H9 (cell line): ENCODE measurements around the gene UBE2V1. TPM values are rescaled to one million over a fixed set of nuclear protein-coding genes. Genes with fewer than 3 reads are reported as not detected.

Source experiments
- DNase-seq: peaks from one replicate; pipeline ENCODE4 v3.0.0-alpha.2; 2017
- H2AFZ ChIP-seq: one replicate; pipeline ENCODE4 v1.6.1; 2013; ENCODE audit warnings: mild to moderate bottlenecking, low read length, control low read depth, moderate library complexity
- H2AK5ac ChIP-seq: 2 replicates; pipeline ENCODE4 v1.6.1; 2013; ENCODE audit warnings: low read length, control low read depth, mixed read lengths; ENCODE audit not compliant: insufficient read length
- H2BK120ac ChIP-seq: one replicate; pipeline ENCODE4 v1.6.1; 2013; ENCODE audit warnings: low read depth, mild to moderate bottlenecking, low read length, control low read depth, inconsistent platforms; ENCODE audit not compliant: poor library complexity, severe bottlenecking
- H2BK12ac ChIP-seq: 2 replicates; pipeline ENCODE4 v1.6.1; 2013; ENCODE audit warnings: low read length, control low read depth, mixed read lengths, low read depth; ENCODE audit not compliant: insufficient read length
- H2BK15ac ChIP-seq: 2 replicates; pipeline ENCODE4 v1.6.1; 2013; ENCODE audit warnings: low read depth, low read length, control low read depth
- H2BK20ac ChIP-seq: one replicate; pipeline ENCODE4 v1.6.1; 2013; ENCODE audit warnings: low read depth, mild to moderate bottlenecking, low read length, control low read depth, inconsistent platforms; ENCODE audit not compliant: poor library complexity, severe bottlenecking
- H2BK5ac ChIP-seq: 2 replicates; pipeline ENCODE4 v1.6.1; 2013; ENCODE audit warnings: low read length, control low read depth, mixed read lengths; ENCODE audit not compliant: insufficient read length
- H3K14ac ChIP-seq: 2 replicates; pipeline ENCODE4 v1.6.1; 2013; ENCODE audit warnings: low read length, control low read depth; ENCODE audit not compliant: insufficient read depth
- H3K18ac ChIP-seq: 2 replicates; pipeline ENCODE4 v1.6.1; 2013; ENCODE audit warnings: low read depth, mild to moderate bottlenecking, mixed read lengths, low read length, control low read depth; ENCODE audit not compliant: insufficient read length
- H3K23ac ChIP-seq: 2 replicates; pipeline ENCODE4 v1.6.1; 2013; ENCODE audit warnings: low read length, control low read depth, mixed read lengths, low read depth; ENCODE audit not compliant: insufficient read length
- H3K23me2 ChIP-seq: 2 replicates; pipeline ENCODE4 v1.6.1; 2013; ENCODE audit warnings: low read depth, mild to moderate bottlenecking, mixed read lengths, low read length, control low read depth; ENCODE audit not compliant: insufficient read length, poor library complexity, severe bottlenecking
- H3K27ac ChIP-seq: 2 replicates; pipeline ENCODE4 v1.5.1; 2013; ENCODE audit warnings: low read length, control low read depth, mixed read lengths, low read depth; ENCODE audit not compliant: insufficient read length
- H3K27me3 ChIP-seq: 2 replicates; pipeline ENCODE4 v1.6.1; 2013; ENCODE audit warnings: low read length, control low read depth, inconsistent platforms; ENCODE audit not compliant: insufficient read depth
- H3K4ac ChIP-seq: 2 replicates; pipeline ENCODE4 v1.6.1; 2013; ENCODE audit warnings: low read depth, mild to moderate bottlenecking, control low read depth, inconsistent platforms, low read length, moderate library complexity
- H3K4me1 ChIP-seq: 2 replicates; pipeline ENCODE4 v1.6.1; 2013; ENCODE audit warnings: low read length, control low read depth, inconsistent platforms; ENCODE audit not compliant: insufficient read depth
- H3K4me2 ChIP-seq: 2 replicates; pipeline ENCODE4 v1.6.1; 2013; ENCODE audit warnings: low read length, control low read depth, mixed read lengths; ENCODE audit not compliant: insufficient read length, insufficient read depth
- H3K56ac ChIP-seq: 2 replicates; pipeline ENCODE4 v1.6.1; 2013; ENCODE audit warnings: low read depth, mild to moderate bottlenecking, mixed read lengths, low read length, control low read depth; ENCODE audit not compliant: insufficient read length
- H3K79me1 ChIP-seq: 2 replicates; pipeline ENCODE4 v1.6.1; 2013; ENCODE audit warnings: low read depth, mild to moderate bottlenecking, moderate library complexity, low read length, control low read depth, inconsistent platforms; ENCODE audit not compliant: insufficient read depth, poor library complexity, severe bottlenecking
- H3K79me2 ChIP-seq: 2 replicates; pipeline ENCODE4 v1.6.1; 2013; ENCODE audit warnings: low read length, control low read depth, inconsistent platforms; ENCODE audit not compliant: insufficient read depth
- H3K9ac ChIP-seq: 2 replicates; pipeline ENCODE4 v1.6.1; 2013; ENCODE audit warnings: low read length, control low read depth, mixed read lengths; ENCODE audit not compliant: insufficient read length; ENCODE audit errors: extremely low read depth
- H3K9me3 ChIP-seq: one replicate; pipeline ENCODE4 v1.6.1; 2013; ENCODE audit warnings: low read depth, low read length, inconsistent platforms; ENCODE audit not compliant: control insufficient read depth
- H3T11ph ChIP-seq: one replicate; pipeline ENCODE4 v1.6.1; 2013; ENCODE audit warnings: mild to moderate bottlenecking, low read length, control low read depth, inconsistent platforms
- H4K20me1 ChIP-seq: one replicate; pipeline ENCODE4 v1.6.1; 2013; ENCODE audit not compliant: control insufficient read depth, insufficient read length, insufficient read depth
- H4K5ac ChIP-seq: 2 replicates; pipeline ENCODE4 v1.6.1; 2013; ENCODE audit warnings: low read depth, mild to moderate bottlenecking, mixed read lengths, low read length, control low read depth; ENCODE audit not compliant: insufficient read length
- H4K8ac ChIP-seq: replicated peaks from 2 replicates; pipeline ENCODE4 v1.6.1; 2013; ENCODE audit warnings: low read length, control low read depth, mixed read lengths, low read depth; ENCODE audit not compliant: insufficient read length
- H4K91ac ChIP-seq: 2 replicates; pipeline ENCODE4 v1.6.1; 2013; ENCODE audit warnings: low read depth, mild to moderate bottlenecking, moderate library complexity, mixed read lengths, low read length, control low read depth; ENCODE audit not compliant: insufficient read length
- H3K27ac Mint-ChIP-seq, 3 experiments: 2 replicates in 2 of 3; 3 replicates in 1 of 3; pipeline ENCODE4 v1.8.0; 2020 to 2021; ENCODE audit warnings: mixed read lengths in 3 of 3, mild to moderate bottlenecking in 1 of 3, moderate library complexity in 1 of 3
- H3K27me3 Mint-ChIP-seq: 2 replicates; pipeline ENCODE4 v1.8.0; 2021; ENCODE audit warnings: low read depth, mild to moderate bottlenecking, moderate library complexity, mixed read lengths
- H3K36me3 Mint-ChIP-seq, 3 experiments: 2 replicates in 2 of 3; 3 replicates in 1 of 3; pipeline ENCODE4 v1.8.0; 2020 to 2021; ENCODE audit warnings: low read depth in 3 of 3, mixed read lengths in 3 of 3; ENCODE audit not compliant: insufficient read depth in 1 of 3
- H3K4me1 Mint-ChIP-seq, 2 experiments: 2 replicates each; pipeline ENCODE4 v1.8.0; 2020; ENCODE audit warnings: mixed read lengths in 2 of 2
- H3K4me3 Mint-ChIP-seq, 2 experiments: 2 replicates in 1 of 2; 3 replicates in 1 of 2; pipeline ENCODE4 v1.8.0; 2020 to 2021; ENCODE audit warnings: mild to moderate bottlenecking in 2 of 2, mixed read lengths in 2 of 2, moderate library complexity in 1 of 2
- H3K9me3 Mint-ChIP-seq, 2 experiments: 2 replicates in 1 of 2; 3 replicates in 1 of 2; pipeline ENCODE4 v1.8.0; 2020; ENCODE audit warnings: mild to moderate bottlenecking in 2 of 2, mixed read lengths in 2 of 2, moderate library complexity in 1 of 2
- WGBS: extraction: QIAGEN DNeasy Blood & Tissue Kit; methylation state at CpG from one replicate; pipeline ENCODE4 v1.1.7; 2013; ENCODE audit warnings: missing lambda C conversion rate, low lambda C conversion rate, mixed read lengths; ENCODE audit not compliant: insufficient read length; ENCODE audit errors: extremely low coverage; 5-methylcytosine and 5-hydroxymethylcytosine counted together
- total RNA-seq: library from RNA; stranded (reverse); gene quantifications from 2 replicates; pipeline ENCODE4 v1.2.1, GENCODE V29; 2021
- TF ChIP-seq, protein P1 (sequence below): fragments of 200-600 bp; sonication (generic); conservative IDR thresholded peaks from 3 replicates; pipeline ENCODE4 v1.8.0; 2021; ENCODE audit warnings: antibody characterized with exemption, mild to moderate bottlenecking

UBE2V1 gene
- total RNA-seq, 1 experiment from 2014 or later: 152 TPM

DNA sequence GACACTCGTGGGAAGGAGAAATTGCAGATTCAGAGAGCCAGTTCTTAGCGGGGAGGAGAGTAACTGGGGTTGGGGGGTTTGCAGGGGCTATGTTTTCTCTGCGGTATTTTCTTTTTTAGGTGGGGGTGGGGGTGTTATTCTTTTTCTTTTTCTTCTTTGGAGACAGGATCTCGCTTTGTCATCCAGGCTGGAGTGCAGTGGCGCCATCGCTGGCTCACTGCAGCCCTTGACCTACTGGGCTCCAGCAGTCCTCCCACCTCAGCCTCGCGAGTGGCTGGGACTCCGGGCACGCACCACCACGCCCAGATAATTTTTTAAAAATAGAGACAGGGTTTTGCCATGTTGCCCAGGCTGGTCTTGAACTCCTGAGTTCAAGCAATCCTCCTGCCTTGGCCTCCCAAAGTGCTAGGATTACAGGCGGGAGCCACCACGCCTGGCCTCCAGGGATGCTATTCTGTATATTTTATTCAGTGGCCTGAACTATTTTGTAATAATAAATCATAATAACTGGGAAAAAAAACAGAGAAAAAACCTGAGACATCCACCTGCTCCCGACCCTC lies 57.3 kb downstream of the UBE2V1 start:
- TF ChIP-seq, protein P1, sequence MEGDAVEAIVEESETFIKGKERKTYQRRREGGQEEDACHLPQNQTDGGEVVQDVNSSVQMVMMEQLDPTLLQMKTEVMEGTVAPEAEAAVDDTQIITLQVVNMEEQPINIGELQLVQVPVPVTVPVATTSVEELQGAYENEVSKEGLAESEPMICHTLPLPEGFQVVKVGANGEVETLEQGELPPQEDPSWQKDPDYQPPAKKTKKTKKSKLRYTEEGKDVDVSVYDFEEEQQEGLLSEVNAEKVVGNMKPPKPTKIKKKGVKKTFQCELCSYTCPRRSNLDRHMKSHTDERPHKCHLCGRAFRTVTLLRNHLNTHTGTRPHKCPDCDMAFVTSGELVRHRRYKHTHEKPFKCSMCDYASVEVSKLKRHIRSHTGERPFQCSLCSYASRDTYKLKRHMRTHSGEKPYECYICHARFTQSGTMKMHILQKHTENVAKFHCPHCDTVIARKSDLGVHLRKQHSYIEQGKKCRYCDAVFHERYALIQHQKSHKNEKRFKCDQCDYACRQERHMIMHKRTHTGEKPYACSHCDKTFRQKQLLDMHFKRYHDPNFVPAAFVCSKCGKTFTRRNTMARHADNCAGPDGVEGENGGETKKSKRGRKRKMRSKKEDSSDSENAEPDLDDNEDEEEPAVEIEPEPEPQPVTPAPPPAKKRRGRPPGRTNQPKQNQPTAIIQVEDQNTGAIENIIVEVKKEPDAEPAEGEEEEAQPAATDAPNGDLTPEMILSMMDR: no peak
- DNase-seq: no peak
- H3K27ac ChIP-seq: no peak overlapping the region
- no peak overlapping the region for H3K4me3 Mint-ChIP-seq
- no peak overlapping the region for H3K23ac ChIP-seq
- no peak overlapping the region for H4K91ac ChIP-seq
- H3T11ph ChIP-seq: no peak overlapping the region
- no peaks in the 10 kb centered on the region for H3K23me2 ChIP-seq
- no peak overlapping the region for H3K14ac ChIP-seq
- no peak overlapping the region for H2BK12ac ChIP-seq
- no peaks in the 10 kb centered on the region for H4K20me1 ChIP-seq
- no peak overlapping the region for H3K9ac ChIP-seq
- no peak overlapping the region for H2BK20ac ChIP-seq
- no peak overlapping the region for H3K27ac Mint-ChIP-seq
- no peaks in the 10 kb centered on the region for H3K9me3 ChIP-seq
- no peaks in the 10 kb centered on the region for H3K27me3 ChIP-seq
- no peak overlapping the region for H2BK120ac ChIP-seq
- H3K79me1 ChIP-seq: no peaks in the 10 kb centered on the region
- no peak overlapping the region for H3K4ac ChIP-seq
- no CpG with 5 or more reads among the region's 14 CpGs for WGBS
- H3K9me3 Mint-ChIP-seq: no peaks in the 10 kb centered on the region; a peak in 1 of 5 replicates
- no peak overlapping the region for H2AFZ ChIP-seq
- H3K79me2 ChIP-seq: no peaks in the 10 kb centered on the region
- H3K56ac ChIP-seq: no peak overlapping the region
- H2BK5ac ChIP-seq: no peak overlapping the region
- no peaks in the 10 kb centered on the region; the same call in 1 of the 2 replicates for H3K27me3 Mint-ChIP-seq
- peaks cover 6 to 21% of the 10 kb centered on the region in 2 experiments; a peak in 3 of 4 replicates for H3K4me1 Mint-ChIP-seq
- no peak overlapping the region for H4K8ac ChIP-seq
- no peak overlapping the region for H4K5ac ChIP-seq
- H3K36me3 Mint-ChIP-seq: no peaks in the 10 kb centered on the region
- H3K18ac ChIP-seq: no peak overlapping the region
- H3K4me1 ChIP-seq: no peaks in the 10 kb centered on the region
- H2BK15ac ChIP-seq: no peak overlapping the region
- no peak overlapping the region for H2AK5ac ChIP-seq
- H3K4me2 ChIP-seq: no peak overlapping the region
